ENCODE measurements around the gene SARDH. TPM values are rescaled to one million over a fixed set of nuclear protein-coding genes. Genes with fewer than 3 reads are reported as not detected.
A peak's percentile ranks its signal among the peaks of the same experiment; 100 is the strongest.

SARDH gene
- total and polyA plus RNA-seq, 9 of the 15 experiments (the other 6 are each of a cell fraction or from before 2014, with no cell fraction given): 0.14 TPM; not detected in 8

GRCh38 chr9:133727277-133727875 lies 10.8 kb downstream of the SARDH start:
- intact Hi-C loops (cut with micrococcal nuclease): no loop called here
- Histone ChIP-seq H3K79me2 (ENCODE audit: control insufficient read depth, insufficient read depth, low read length) (no peaks in the 10 kb centered on the region), H4K20me1 (replicated peaks; ENCODE audit: control insufficient read depth, insufficient read depth, low read length) (0 out of 2 replicates have a peak, but pooled peaks cover 3% of the 10 kb centered on the region), H3K27me3 (ENCODE audit: control insufficient read depth in 2 of 2, insufficient read depth in 2 of 2, low read length in 2 of 2) (peaks cover 3 to 11% of the 10 kb centered on the region in 2 experiments; a peak in 4 of 5 replicates), H2AFZ (ENCODE audit: low read depth, low read length) (no peak overlapping the region), H3K4me2 (ENCODE audit: insufficient read depth, low read length) (no peak overlapping the region), H3K9ac (ENCODE audit: insufficient read depth in 1 of 2, low read depth in 2 of 2, low read length in 2 of 2) (no peak overlapping the region; a peak in 1 of 4 replicates), H3K36me3 (ENCODE audit: control insufficient read depth, insufficient read depth, low read length) (no peaks in the 10 kb centered on the region), H3K9me3 (replicated peaks; ENCODE audit: control insufficient read depth, insufficient read depth, low read depth, low read length) (no peaks in the 10 kb centered on the region), H3K4me3 (no peak overlapping the region), H3K27ac (ENCODE audit: extremely low read depth, low read depth, low read length) (no peak overlapping the region), H3K4me1 (replicated peaks in 1 of 2; ENCODE audit: control insufficient read depth in 2 of 2, insufficient read depth in 2 of 2, low read length in 2 of 2) (peaks cover 0 to 14% of the 10 kb centered on the region in 2 experiments; a peak in 2 of 5 replicates), H3K9me1 (ENCODE audit: control insufficient read depth, insufficient read depth, low read length) (no peaks in the 10 kb centered on the region)
- ATAC-seq: peak; percentile 61
- no peak for DNase-seq (ENCODE audit: extremely low read depth in 1 of 4, low spot score in 3 of 4)
- FAIRE-seq: no peak
- 2% methylated on average over 9 of the region's 10 CpGs for WGBS (ENCODE audit: insufficient coverage, low coverage, missing lambda C conversion rate)
- ChIA-PET CTCF (ENCODE audit: low intra/inter-chr PET ratio) (interaction anchor here (1.1 to 1.5 kb wide), 2 partner anchors 194 to 320 kb away, joined by 3 read pairs; no protein-coding TSS in a partner anchor), POLR2A (interaction anchor here (0.5 to 1.1 kb wide), 2 partner anchors 145 to 328 kb away, joined by 3 read pairs; no protein-coding TSS in a partner anchor)
- in situ Hi-C loops (cut with MboI): no loop called here
- TF ChIP-seq ZBTB11 (CRISPR knock-in tag; IDR thresholded peaks at IDR 0.05) (no peak), WHSC1 (IDR thresholded peaks at IDR 0.05; ENCODE audit: low read length) (no peak), HNRNPH1 (optimal IDR thresholded peaks at IDR 0.05; ENCODE audit: low read depth, low read length) (no peak), CTCF (IDR thresholded peaks at IDR 0.05 in 2 of 3, conservative IDR thresholded peaks at IDR 0.05 in 1 of 3; ENCODE audit: insufficient read depth in 2 of 3, low read depth in 1 of 3, low read length in 3 of 3) (peak in 1 of 3 experiments; percentile 31; a peak in 2 of 6 replicates), ZFP1 (CRISPR knock-in tag; IDR thresholded peaks at IDR 0.05) (no peak), DNMT1 (IDR thresholded peaks at IDR 0.05) (no peak), HBP1 (CRISPR knock-in tag; IDR thresholded peaks at IDR 0.05) (no peak), ERF (CRISPR knock-in tag; IDR thresholded peaks at IDR 0.05) (no peak)
- no TSS peak for BruUV-seq (replicated peaks)
